PC-3 (cell line): ENCODE results near the gene TAPBPL. TPM values are rescaled to one million over a fixed set of nuclear protein-coding genes. Genes with fewer than 3 reads are reported as not detected.
"Not testable (repeated sequence)": the region's sequence is repeated elsewhere in the genome, so short reads cannot be mapped to it uniquely, and the experiment has no call there.

ENCODE experiments used
- ATAC-seq: fragments of 200-7000 bp; cut with Tn5 transposase; 2 replicates; pipeline ENCODE4 v1.9.1; 2020; ENCODE audit warnings: mild to moderate bottlenecking, moderate library complexity
- BruUV-seq: library from RNA; stranded (reverse); fragments of 400-500 nt; replicated peaks from 2 replicates; lab custom pipeline; 2021; lab: Mats Ljungman, UMichigan
- CTCF ChIA-PET: fragments of 300-600 bp; sonication (Branson Sonifier 250); formaldehyde crosslinking; loops from one replicate; lab custom pipeline; 2022; ENCODE audit warnings: antibody characterized with exemption; lab: Charles Lee
- POLR2A ChIA-PET: fragments of 300-600 bp; sonication (Branson Sonifier 250); formaldehyde crosslinking; loops from one replicate; lab custom pipeline; 2022; ENCODE audit warnings: antibody characterized with exemption; ENCODE audit not compliant: unreplicated experiment; lab: Charles Lee
- DNase-seq: peaks from one replicate; pipeline ENCODE4 v3.0.0-alpha.2; 2015
- H2AFZ ChIP-seq: fragments of 300-600 bp; sonication (generic); 2 replicates; pipeline ENCODE4 v1.6.0; 2016; ENCODE audit warnings: antibody characterized with exemption, low read length
- H3F3A ChIP-seq: fragments of 300-600 bp; sonication (generic); one replicate; pipeline ENCODE4 v1.6.0; 2017; ENCODE audit warnings: antibody characterized with exemption, low read length, control low read depth, mild to moderate bottlenecking; ENCODE audit not compliant: unreplicated experiment
- H3K27ac ChIP-seq: fragments of 300-600 bp; sonication (generic); 2 replicates; pipeline ENCODE4 v1.5.1; 2016; ENCODE audit warnings: mild to moderate bottlenecking, low read length
- H3K27me3 ChIP-seq: fragments of 300-600 bp; sonication (generic); 2 replicates; pipeline ENCODE4 v1.6.1; 2016; ENCODE audit warnings: low read length, mixed read lengths
- H3K36me3 ChIP-seq: fragments of 300-600 bp; sonication (generic); 2 replicates; pipeline ENCODE4 v1.6.1; 2016; ENCODE audit warnings: low read depth, mixed run types, low read length, mixed read lengths
- H3K4me1 ChIP-seq: fragments of 300-600 bp; sonication (generic); 2 replicates; pipeline ENCODE4 v1.5.1; 2016; ENCODE audit warnings: low read length; ENCODE audit not compliant: insufficient read depth
- H3K4me2 ChIP-seq: fragments of 300-600 bp; sonication (generic); 2 replicates; pipeline ENCODE4 v1.6.0; 2016; ENCODE audit warnings: low read length
- H3K4me3 ChIP-seq: fragments of 300-600 bp; sonication (generic); 2 replicates; pipeline ENCODE4 v1.5.1; 2016; ENCODE audit warnings: mild to moderate bottlenecking, low read length, mixed read lengths
- H3K79me2 ChIP-seq: fragments of 300-600 bp; sonication (generic); 2 replicates; pipeline ENCODE4 v1.6.1; 2017; ENCODE audit warnings: low read length, mixed read lengths
- H3K9ac ChIP-seq: fragments of 300-600 bp; sonication (generic); 2 replicates; pipeline ENCODE4 v1.6.0; 2016; ENCODE audit warnings: mild to moderate bottlenecking, low read length
- H3K9me2 ChIP-seq: fragments of 300-600 bp; sonication (generic); replicated peaks from 2 replicates; pipeline ENCODE4 v1.6.1; 2016; ENCODE audit warnings: mixed run types, low read length, mixed read lengths
- H3K9me3 ChIP-seq: fragments of 300-600 bp; sonication (generic); 2 replicates; pipeline ENCODE4 v1.6.1; 2016; ENCODE audit warnings: low read length, mixed read lengths
- H4K20me1 ChIP-seq: fragments of 300-600 bp; sonication (generic); 2 replicates; pipeline ENCODE4 v1.6.1; 2016; ENCODE audit warnings: low read length, mixed read lengths
- CTCF ChIP-seq: fragments of 300-600 bp; sonication (generic); conservative IDR thresholded peaks from 2 replicates; pipeline ENCODE4 v1.5.1; 2017; ENCODE audit warnings: antibody characterized with exemption, low read depth, mild to moderate bottlenecking, low read length
- EZH2 ChIP-seq: fragments of 300-600 bp; sonication (generic); IDR thresholded peaks from one replicate; pipeline ENCODE4 v1.6.1; 2017; ENCODE audit warnings: antibody characterized with exemption, mild to moderate bottlenecking, low read length; ENCODE audit not compliant: unreplicated experiment
- EZH2phosphoT487 ChIP-seq: fragments of 300-600 bp; sonication (generic); IDR thresholded peaks from 2 replicates; pipeline ENCODE4 v1.6.1; 2018; ENCODE audit warnings: mild to moderate bottlenecking, antibody characterized with exemption, low read length, borderline replicate concordance
- intact Hi-C: fragments of 100-400 bp; cut with micrococcal nuclease; formaldehyde crosslinking; loops from 2 replicates; pipeline ENCODE4 v1.9.0; 2023
- total RNA-seq: library from RNA; depleted of rRNA; stranded (reverse); fragments of >200 nt; gene quantifications from 2 replicates; pipeline ENCODE4 v1.2.3, GENCODE V29; 2014

Gene TAPBPL
- total RNA-seq, 1 experiment from 2014 or later = 0.47 TPM

DNA sequence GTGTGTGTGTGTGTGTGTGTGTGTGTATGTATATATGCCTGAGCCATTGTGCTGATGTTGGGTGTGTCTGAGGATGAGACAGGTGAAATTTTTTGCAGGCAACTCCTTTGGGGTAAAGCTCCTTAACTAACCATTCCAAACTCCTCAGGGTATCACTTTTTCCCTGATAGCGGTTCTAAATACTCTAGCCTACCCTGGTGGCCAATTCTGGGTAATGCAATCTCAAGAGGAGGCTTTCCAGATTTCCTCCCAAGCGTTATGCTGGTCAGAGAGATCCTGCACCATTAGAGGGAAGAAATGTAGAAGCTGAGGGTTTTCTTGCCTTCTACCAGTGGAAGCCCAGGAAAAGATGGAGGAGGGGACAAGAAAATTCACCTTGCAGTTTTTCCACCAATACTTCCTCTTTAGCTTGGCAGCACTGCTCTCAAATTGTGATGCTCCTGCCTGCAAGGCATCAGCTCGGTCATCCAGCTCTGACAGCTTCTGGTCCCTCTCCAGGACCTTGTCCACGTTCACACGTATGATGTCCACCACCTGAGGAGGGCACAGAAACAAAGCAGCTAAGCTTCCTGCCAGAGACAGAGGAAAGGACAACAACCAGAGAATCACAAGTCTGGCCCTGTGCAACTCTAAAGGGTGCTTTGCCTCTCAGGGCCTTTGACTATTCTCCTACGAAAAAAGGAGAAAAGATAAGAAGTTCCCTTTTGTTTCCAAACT, 13.8 kb downstream of the TAPBPL start:
- Histone ChIP-seq H2AFZ (no peak overlapping the region), H3K9me3 (no peaks in the 10 kb centered on the region), H3F3A (no peaks in the 10 kb centered on the region), H3K9ac (no peak overlapping the region), H3K4me3 (no peak overlapping the region), H3K4me2 (no peak overlapping the region), H3K9me2 (no peaks in the 10 kb centered on the region), H3K79me2 (peaks cover 11% of the 10 kb centered on the region), H3K4me1 (peaks cover 20% of the 10 kb centered on the region; the same call in 1 of the 2 replicates), H3K36me3 (peaks cover 4% of the 10 kb centered on the region; the same call in 1 of the 2 replicates), H3K27ac (no peak overlapping the region), H3K27me3 (no peaks in the 10 kb centered on the region), H4K20me1 (no peaks in the 10 kb centered on the region)
- ChIA-PET CTCF (interaction anchor here (0.5 to 1.4 kb wide), 11 partner anchors 28 to 477 kb away, joined by 3 to 12 read pairs (median 4); partner anchors contain the start of genes LTBR and MRPL51), POLR2A (interaction anchor here (0.6 to 0.7 kb wide), 4 partner anchors 35 to 153 kb away, joined by 4 to 6 read pairs (median 4); no protein-coding TSS in a partner anchor)
- BruUV-seq = no TSS peak
- ATAC-seq (peak; percentile 43), DNase-seq (peak; percentile 71)
- intact Hi-C loops = loop anchor here (1.0 to 2.0 kb wide), 3 partner anchors 35 to 142 kb away; no protein-coding TSS in a partner anchor
- TF ChIP-seq EZH2phosphoT487 = no peak
- peak; percentile 68 for TF ChIP-seq CTCF

DNA sequence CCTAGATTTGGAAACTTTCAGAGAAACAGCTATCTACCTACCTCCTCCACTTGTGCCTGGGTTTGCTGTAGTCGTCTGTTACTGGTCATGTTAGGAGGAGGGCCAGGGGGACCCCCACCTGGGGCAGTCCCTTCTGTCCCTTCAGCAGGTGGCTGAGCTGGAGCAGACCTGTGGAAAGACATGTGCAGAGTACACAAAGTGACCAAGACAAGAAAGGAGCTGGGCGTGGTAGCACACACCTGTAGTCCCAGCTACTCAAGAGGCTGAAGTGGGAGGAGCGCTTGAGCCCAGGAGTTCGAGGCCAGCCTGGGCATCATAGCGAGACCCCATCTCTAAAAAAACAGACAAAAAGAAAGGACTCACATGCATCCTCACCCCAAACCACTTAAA, 14.3 kb downstream of the TAPBPL start:
- Histone ChIP-seq H3K4me1 (peaks cover 22% of the 10 kb centered on the region), H3K4me2 (no peak overlapping the region), H3F3A (no peaks in the 10 kb centered on the region), H3K36me3 (peaks cover 4% of the 10 kb centered on the region; the same call in 1 of the 2 replicates), H4K20me1 (no peaks in the 10 kb centered on the region), H3K9me3 (no peaks in the 10 kb centered on the region), H3K4me3 (no peak overlapping the region), H3K9ac (no peak overlapping the region), H3K79me2 (peaks cover 11% of the 10 kb centered on the region), H3K9me2 (no peaks in the 10 kb centered on the region), H2AFZ (no peak overlapping the region), H3K27me3 (no peaks in the 10 kb centered on the region), H3K27ac (no peak overlapping the region)
- TF ChIP-seq EZH2 (no peak), EZH2phosphoT487 (no peak), CTCF (no peak)
- no peak for DNase-seq
- no TSS peak for BruUV-seq
- intact Hi-C loops = no loop called here
- ChIA-PET POLR2A (no interaction called here), CTCF (interaction anchor here (0.5 to 1.1 kb wide), 3 partner anchors 27 to 477 kb away, joined by 3 to 5 read pairs (median 3); partner anchors contain the start of gene MRPL51)
- no peak for ATAC-seq

GRCh38 chr12:6466751-6467150, 14.9 kb downstream of the TAPBPL start:
- H3K9ac ChIP-seq, ATAC-seq, H3K27me3 ChIP-seq, DNase-seq, H3K4me3 ChIP-seq, H2AFZ ChIP-seq, H3K27ac ChIP-seq, H3K9me2 ChIP-seq, intact Hi-C loops, H3K4me2 ChIP-seq, H3K36me3 ChIP-seq, H3F3A ChIP-seq, H4K20me1 ChIP-seq, BruUV-seq, POLR2A ChIA-PET, H3K9me3 ChIP-seq: not testable (repeated sequence)
- H3K4me1 ChIP-seq = peaks cover 25% of the 10 kb centered on the region
- H3K79me2 ChIP-seq = peaks cover 11% of the 10 kb centered on the region
- CTCF ChIA-PET = interaction anchor here (1.1 kb wide), 1 partner anchor 104 kb away, joined by 5 read pairs; no protein-coding TSS in a partner anchor

GRCh38 chr12:6467571-6468282, 15.9 kb downstream of the TAPBPL start:
- H2AFZ ChIP-seq, ATAC-seq, H3K9me2 ChIP-seq, CTCF ChIA-PET, BruUV-seq, H3K4me2 ChIP-seq, H3K27ac ChIP-seq, H3K27me3 ChIP-seq, intact Hi-C loops, H3K4me3 ChIP-seq, H3K36me3 ChIP-seq, H3K9me3 ChIP-seq, POLR2A ChIA-PET, H3K9ac ChIP-seq, DNase-seq, H3F3A ChIP-seq, H4K20me1 ChIP-seq: not testable (repeated sequence)
- peaks cover 11% of the 10 kb centered on the region for H3K79me2 ChIP-seq
- peaks cover 25% of the 10 kb centered on the region for H3K4me1 ChIP-seq
